ENCODE results near the gene HOXA13.

Gene HOXA13

GRCh38 chr7:27192546-27193334 lies 7.2 kb downstream of the HOXA13 start:
- Histone ChIP-seq H3K27ac (no peak overlapping the region), H3K36me3 (ENCODE audit: insufficient read depth, low read length) (no peaks in the 10 kb centered on the region), H3K9ac (ENCODE audit: insufficient read length) (no peak overlapping the region), H3K4me3 (no peak overlapping the region), H3K9me3 (ENCODE audit: low read depth, low read length) (no peaks in the 10 kb centered on the region)
- no peak for DNase-seq (ENCODE audit: low read depth, low spot score)
- TF ChIP-seq POLR2AphosphoS5 (IDR thresholded peaks at IDR 0.05; ENCODE audit: borderline replicate concordance, low read depth, low read length): no peak

- Histone ChIP-seq H3K9me3 (ENCODE audit: low read depth, low read length) (no peaks in the 10 kb centered on the region), H3K36me3 (ENCODE audit: insufficient read depth, low read length) (no peaks in the 10 kb centered on the region), H3K9ac (ENCODE audit: insufficient read length) (no peak overlapping the region), H3K27ac (no peak overlapping the region), H3K4me3 (no peak overlapping the region)
- TF ChIP-seq EZH2 (IDR thresholded peaks at IDR 0.05) (no peak), POLR2AphosphoS5 (IDR thresholded peaks at IDR 0.05; ENCODE audit: borderline replicate concordance, low read depth, low read length) (no peak), FOXP2 (optimal IDR thresholded peaks at IDR 0.05; ENCODE audit: control extremely low read depth, extremely low read length, insufficient read depth) (no peak)
- DNase-seq (ENCODE audit: low read depth, low spot score): no peak
These were observed 7.9 kb downstream of the HOXA13 start for GRCh38 chr7:27191833-27192545.

GRCh38 chr7:27191161-27191731 lies 8.6 kb downstream of the HOXA13 start:
- no peak overlapping the region for H3K9ac ChIP-seq (ENCODE audit: insufficient read length)
- no peaks in the 10 kb centered on the region for H3K9me3 ChIP-seq (ENCODE audit: low read depth, low read length)
- no peak overlapping the region for H3K27ac ChIP-seq
- no peak for TF ChIP-seq FOXP2 (optimal IDR thresholded peaks at IDR 0.05; ENCODE audit: control extremely low read depth, extremely low read length, insufficient read depth)
- TF ChIP-seq EZH2 (IDR thresholded peaks at IDR 0.05): no peak
- no peaks in the 10 kb centered on the region for H3K36me3 ChIP-seq (ENCODE audit: insufficient read depth, low read length)
- no peak for DNase-seq (ENCODE audit: low read depth, low spot score)
- H3K4me3 ChIP-seq: no peak overlapping the region

GRCh38 chr7:27189997-27190748 lies 9.7 kb downstream of the HOXA13 start:
- H3K4me3 ChIP-seq: no peak overlapping the region
- TF ChIP-seq EZH2 (IDR thresholded peaks at IDR 0.05) (no peak), FOXP2 (optimal IDR thresholded peaks at IDR 0.05; ENCODE audit: control extremely low read depth, extremely low read length, insufficient read depth) (no peak), POLR2AphosphoS5 (IDR thresholded peaks at IDR 0.05; ENCODE audit: borderline replicate concordance, low read depth, low read length) (no peak)
- no peak for DNase-seq (ENCODE audit: low read depth, low spot score)
- no peak overlapping the region for H3K27ac ChIP-seq
- no peak overlapping the region for H3K9ac ChIP-seq (ENCODE audit: insufficient read length)
- H3K9me3 ChIP-seq (ENCODE audit: low read depth, low read length): no peaks in the 10 kb centered on the region
- no peaks in the 10 kb centered on the region for H3K36me3 ChIP-seq (ENCODE audit: insufficient read depth, low read length)

GRCh38 chr7:27189295-27189996 lies 10.4 kb downstream of the HOXA13 start:
- DNase-seq (ENCODE audit: low read depth, low spot score): no peak
- Histone ChIP-seq H3K4me3 (no peak overlapping the region), H3K27ac (no peak overlapping the region), H3K36me3 (ENCODE audit: insufficient read depth, low read length) (no peaks in the 10 kb centered on the region), H3K9ac (ENCODE audit: insufficient read length) (no peak overlapping the region), H3K9me3 (ENCODE audit: low read depth, low read length) (no peaks in the 10 kb centered on the region)
- TF ChIP-seq EZH2 (IDR thresholded peaks at IDR 0.05) (no peak), POLR2AphosphoS5 (IDR thresholded peaks at IDR 0.05; ENCODE audit: borderline replicate concordance, low read depth, low read length) (no peak), FOXP2 (optimal IDR thresholded peaks at IDR 0.05; ENCODE audit: control extremely low read depth, extremely low read length, insufficient read depth) (no peak)

GRCh38 chr7:27188386-27189294 lies 11.3 kb downstream of the HOXA13 start:
- no peak overlapping the region for H3K27ac ChIP-seq
- no peak for TF ChIP-seq FOXP2 (optimal IDR thresholded peaks at IDR 0.05; ENCODE audit: control extremely low read depth, extremely low read length, insufficient read depth)
- no peak for TF ChIP-seq POLR2AphosphoS5 (IDR thresholded peaks at IDR 0.05; ENCODE audit: borderline replicate concordance, low read depth, low read length)
- TF ChIP-seq EZH2 (IDR thresholded peaks at IDR 0.05): no peak
- no peak overlapping the region for H3K9ac ChIP-seq (ENCODE audit: insufficient read length)
- DNase-seq (ENCODE audit: low read depth, low spot score): no peak
- H3K4me3 ChIP-seq: no peak overlapping the region
- H3K9me3 ChIP-seq (ENCODE audit: low read depth, low read length): no peaks in the 10 kb centered on the region
- no peaks in the 10 kb centered on the region for H3K36me3 ChIP-seq (ENCODE audit: insufficient read depth, low read length)

Measured in SK-N-MC (cell line).